Measurements from ENCODE around the gene GCSAM. TPM values are rescaled to one million over a fixed set of nuclear protein-coding genes. Genes with fewer than 3 reads are reported as not detected.
A peak's percentile ranks its signal among the peaks of the same experiment; 100 is the strongest.

GCSAM gene
- total and polyA plus RNA-seq, 8 donors, result 0.20 to 2.7 (median 2.1) TPM

DNA sequence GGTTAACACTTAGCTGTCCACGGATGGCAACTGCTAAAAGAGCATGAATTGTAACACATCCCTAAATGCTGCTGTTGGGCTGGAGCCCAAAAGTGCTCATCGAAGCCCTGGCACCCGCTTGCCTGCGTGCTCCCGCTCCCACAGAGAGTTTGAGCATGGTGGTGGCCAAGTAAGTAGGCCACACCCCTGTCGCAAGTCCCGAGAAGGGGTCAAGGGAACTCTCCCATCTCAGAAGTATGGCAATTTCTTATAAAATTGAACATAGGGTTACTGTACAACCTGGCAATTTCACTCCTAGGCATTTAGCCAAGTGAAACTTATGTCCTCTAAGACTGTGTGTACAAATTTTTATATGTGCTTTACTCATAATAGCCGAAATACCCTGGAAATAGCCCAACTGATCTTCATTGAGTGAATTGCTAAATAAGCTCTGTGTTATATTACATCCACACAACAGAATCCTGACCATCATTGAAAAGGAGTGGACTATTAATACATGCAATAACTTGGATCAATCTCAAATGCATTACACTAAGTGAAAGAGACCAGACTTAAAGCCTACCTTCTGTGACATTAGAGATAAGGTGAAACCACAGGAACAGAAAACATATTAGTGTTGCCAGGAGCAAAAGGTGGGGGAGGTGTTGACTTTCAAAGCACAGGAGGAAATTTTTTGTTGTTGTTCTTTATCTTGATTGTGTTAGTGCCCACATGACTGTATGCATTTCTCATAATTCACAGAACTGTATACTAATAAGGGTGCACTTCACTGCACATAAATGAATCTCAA lies 1.5 kb upstream of the GCSAM start:
- Histone ChIP-seq H3K4me1 (peaks cover 0 to 4% of the 10 kb centered on the region in 2 donors), H3K36me3 (no peaks in the 10 kb centered on the region), H3K27me3 (no peaks in the 10 kb centered on the region), H3K9me3 (no peaks in the 10 kb centered on the region), H3K27ac (no peak overlapping the region), H3K4me3 (no peak overlapping the region)
- ATAC-seq (peak; percentile 24), DNase-seq (peak in 1 of 4 donors; percentile 54)
- TF ChIP-seq CTCF (IDR thresholded peaks at IDR 0.05), result no peak
- intact Hi-C loops (cut with DNase I), result no loop called here

GRCh38 chr3:112133626-112134334 lies 732 bp upstream of the GCSAM start:
- ATAC-seq, result no peak
- no peak for DNase-seq
- TF ChIP-seq CTCF (IDR thresholded peaks at IDR 0.05), result no peak
- H3K27ac ChIP-seq, result no peak overlapping the region
- intact Hi-C loops (cut with DNase I), result no loop called here
- H3K9me3 ChIP-seq, result no peaks in the 10 kb centered on the region
- no peak overlapping the region for H3K4me3 ChIP-seq
- H3K36me3 ChIP-seq, result no peaks in the 10 kb centered on the region
- no peaks in the 10 kb centered on the region for H3K27me3 ChIP-seq
- peaks cover 0 to 4% of the 10 kb centered on the region in 2 donors for H3K4me1 ChIP-seq

- no peak for TF ChIP-seq CTCF (IDR thresholded peaks at IDR 0.05)
- H3K4me3 ChIP-seq, result no peak overlapping the region
- no peak for ATAC-seq
Measured at GRCh38 chr3:112132554-112132953, 494 bp downstream of the GCSAM start.

GRCh38 chr3:112132088-112132487 lies 960 bp downstream of the GCSAM start:
- DNase-seq (no peak), ATAC-seq (no peak)
- H3K27ac ChIP-seq, result no peak overlapping the region
- no peaks in the 10 kb centered on the region for H3K9me3 ChIP-seq
- no peaks in the 10 kb centered on the region for H3K36me3 ChIP-seq
- intact Hi-C loops (cut with DNase I), result no loop called here
- no peaks in the 10 kb centered on the region for H3K27me3 ChIP-seq
- H3K4me3 ChIP-seq, result no peak overlapping the region
- no peak for TF ChIP-seq CTCF (IDR thresholded peaks at IDR 0.05)
- H3K4me1 ChIP-seq, result peaks cover 0 to under 1% of the 10 kb centered on the region in 2 donors

More at GRCh38 chr3:112132554-112132953, 494 bp downstream of the GCSAM start:
- no peak for DNase-seq
- Histone ChIP-seq H3K9me3 (no peaks in the 10 kb centered on the region), H3K27ac (peak overlapping the region in 1 of 2 donors; percentile 57), H3K27me3 (no peaks in the 10 kb centered on the region), H3K4me1 (peaks cover 0 to 4% of the 10 kb centered on the region in 2 donors), H3K36me3 (no peaks in the 10 kb centered on the region)
- intact Hi-C loops (cut with DNase I), result no loop called here

DNA sequence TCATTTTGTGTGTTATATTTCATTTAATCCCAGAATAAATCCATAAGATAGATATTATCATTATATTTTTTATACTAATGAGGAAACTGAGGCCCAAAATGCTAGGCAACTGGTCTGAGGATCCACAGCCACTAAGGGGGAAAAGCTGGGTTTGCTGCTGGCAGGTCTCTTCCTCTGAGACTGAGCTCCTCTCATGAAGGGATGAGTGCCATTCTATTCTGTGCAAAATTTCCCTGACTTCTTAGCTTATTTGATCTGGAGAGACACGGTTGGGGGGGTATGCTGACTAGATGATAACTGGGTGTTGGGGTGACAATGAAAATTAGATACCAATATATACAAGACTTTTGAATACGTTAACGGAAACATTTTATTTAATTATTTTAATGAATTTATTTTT lies 1.9 kb downstream of the GCSAM start:
- Histone ChIP-seq H3K4me3 (no peak overlapping the region), H3K27ac (no peak overlapping the region), H3K4me1 (peaks cover 0 to 7% of the 10 kb centered on the region in 2 donors), H3K9me3 (no peaks in the 10 kb centered on the region), H3K36me3 (no peaks in the 10 kb centered on the region), H3K27me3 (no peaks in the 10 kb centered on the region)
- intact Hi-C loops (cut with DNase I), result no loop called here
- no peak for TF ChIP-seq CTCF (IDR thresholded peaks at IDR 0.05)
- DNase-seq (no peak), ATAC-seq (no peak)
